GM12878 (cell line): ENCODE results near the gene DSTYK. TPM values are rescaled to one million over a fixed set of nuclear protein-coding genes. Genes with fewer than 3 reads are reported as not detected.

Source experiments
- ATAC-seq: fragments of 200-7000 bp; cut with Tn5 transposase; 3 replicates; pipeline ENCODE4 v1.9.1; 2020; ENCODE audit warnings: mild to moderate bottlenecking, moderate library complexity
- BruUV-seq: library from RNA; stranded (reverse); fragments of 400-500 nt; replicated peaks from 2 replicates; lab custom pipeline; 2021; lab: Mats Ljungman, UMichigan
- CTCF ChIA-PET: fragments of 300-600 bp; sonication (Branson Sonifier 250); formaldehyde crosslinking; extraction: SDS; loops from one replicate; lab custom pipeline; 2021; ENCODE audit warnings: inconsistent platforms; lab: Yijun Ruan, JAX
- POLR2A ChIA-PET: fragments of 350-600 bp; formaldehyde crosslinking; extraction: SDS; loops from one replicate; lab custom pipeline; 2021; ENCODE audit warnings: inconsistent platforms; lab: Charles Lee
- RAD21 ChIA-PET: fragments of 300-600 bp; sonication (Branson Sonifier 250); formaldehyde crosslinking; loops from one replicate; lab custom pipeline; 2023; ENCODE audit warnings: antibody characterized with exemption; ENCODE audit not compliant: unreplicated experiment; lab: Charles Lee
- SMC1A ChIA-PET: fragments of 300-600 bp; sonication (Branson Sonifier 250); formaldehyde crosslinking; loops from one replicate; lab custom pipeline; 2023; ENCODE audit not compliant: unreplicated experiment, uncharacterized antibody; lab: Charles Lee
- DNase-seq: peaks from one replicate; pipeline ENCODE4 v3.0.0-alpha.2; 2011; ENCODE audit warnings: low read depth, low spot score
- FAIRE-seq: peaks from 3 replicates; lab custom pipeline; 2011; peaks lifted over from hg19 to GRCh38; lab: Jason Lieb, UNC
- H2AFZ ChIP-seq: 2 replicates; pipeline ENCODE4 v1.6.0; 2011; ENCODE audit warnings: low read depth, low read length, control low read depth; ENCODE audit not compliant: control insufficient read depth
- H3K27ac ChIP-seq: 2 replicates; pipeline ENCODE4 v1.5.1; 2011; ENCODE audit warnings: control low read depth; ENCODE audit not compliant: control insufficient read depth, insufficient read depth
- H3K27me3 ChIP-seq, 2 experiments: replicated peaks in 1 of 2; 2 replicates each; pipeline versions ENCODE4 v1.6.0 to v1.6.1; 2011; ENCODE audit warnings: low read length in 1 of 2; ENCODE audit not compliant: control insufficient read depth in 2 of 2, insufficient read depth in 2 of 2
- H3K36me3 ChIP-seq, 2 experiments: 2 replicates each; pipeline ENCODE4 v1.5.1; 2011; ENCODE audit warnings: low read length in 1 of 2; ENCODE audit not compliant: control insufficient read depth in 2 of 2, insufficient read depth in 2 of 2
- H3K4me1 ChIP-seq: 2 replicates; pipeline ENCODE4 v1.6.1; 2011; ENCODE audit warnings: mild to moderate bottlenecking, low read length, moderate library complexity, mixed read lengths; ENCODE audit not compliant: control insufficient read depth, insufficient read depth
- H3K4me2 ChIP-seq: 2 replicates; pipeline ENCODE4 v1.6.0; 2011; ENCODE audit warnings: control low read depth; ENCODE audit not compliant: control insufficient read depth, insufficient read depth
- H3K4me3 ChIP-seq: fragments of 200-600 bp; sonication (generic); 2 replicates; pipeline ENCODE4 v1.5.1; 2016
- H3K79me2 ChIP-seq: 2 replicates; pipeline ENCODE4 v1.6.0; 2011; ENCODE audit warnings: low read length; ENCODE audit not compliant: control insufficient read depth, insufficient read depth
- H3K9ac ChIP-seq: 2 replicates; pipeline ENCODE4 v1.8.0; 2011; ENCODE audit warnings: low read length, control low read depth, mixed read lengths; ENCODE audit not compliant: control insufficient read depth, insufficient read depth
- H3K9me3 ChIP-seq: replicated peaks from 3 replicates; pipeline ENCODE4 v1.5.1; 2011; ENCODE audit warnings: mild to moderate bottlenecking, low read length; ENCODE audit not compliant: control insufficient read depth, insufficient read depth
- H4K20me1 ChIP-seq: 2 replicates; pipeline ENCODE4 v1.6.0; 2011; ENCODE audit not compliant: control insufficient read depth, insufficient read depth
- CBX3 ChIP-seq: fragments of 200-600 bp; sonication (generic); IDR thresholded peaks from 2 replicates; pipeline ENCODE4 v1.6.1; 2016; ENCODE audit warnings: low read depth, borderline replicate concordance
- EZH2 ChIP-seq: IDR thresholded peaks from 2 replicates; pipeline ENCODE4 v1.6.1; 2012; ENCODE audit warnings: low read depth, mild to moderate bottlenecking, control low read depth, inconsistent platforms, low read length, borderline replicate concordance; ENCODE audit not compliant: control insufficient read depth
- HDAC6 ChIP-seq: fragments of 200-600 bp; sonication (generic); IDR thresholded peaks from one replicate; pipeline ENCODE4 v1.8.0; 2017; ENCODE audit warnings: antibody characterized with exemption; ENCODE audit not compliant: unreplicated experiment
- IKZF1 ChIP-seq: fragments of 450-650 bp; conservative IDR thresholded peaks from 2 replicates; pipeline ENCODE4 v1.6.1; 2017; ENCODE audit warnings: antibody characterized with exemption, mild to moderate bottlenecking
- KAT2A ChIP-seq: conservative IDR thresholded peaks from 2 replicates; pipeline ENCODE4 v1.6.1; 2011; ENCODE audit warnings: low read depth, low read length; ENCODE audit not compliant: control insufficient read depth
- MXI1 ChIP-seq: fragments of 150-350 bp; IDR thresholded peaks from 2 replicates; pipeline ENCODE4 v1.6.1; 2011; ENCODE audit warnings: low read depth, mild to moderate bottlenecking, inconsistent platforms, low read length, improper control_type of control experiment
- NR2C1 ChIP-seq: fragments of 450-650 bp; IDR thresholded peaks from 2 replicates; pipeline ENCODE4 v1.6.1; 2017; ENCODE audit warnings: antibody characterized with exemption, mild to moderate bottlenecking, moderate library complexity
- NRF1 ChIP-seq: conservative IDR thresholded peaks from 2 replicates; pipeline ENCODE4 v1.6.1; 2011; ENCODE audit warnings: mild to moderate bottlenecking, low read depth, low read length, improper control_type of control experiment
- WGBS: methylation state at CpG from one replicate; pipeline ENCODE4 v1.1.6; 2016; ENCODE audit warnings: low lambda C conversion rate; ENCODE audit not compliant: insufficient replicate concordance, insufficient coverage; ENCODE audit errors: missing lambda C conversion rate; 5-methylcytosine and 5-hydroxymethylcytosine counted together
- in situ Hi-C: fragments of 300-500 bp; cut with MboI; formaldehyde crosslinking; loops from 9 replicates; pipeline ENCODE4 v1.14.3; 2018; ENCODE audit warnings: mixed read lengths
- intact Hi-C: fragments of 100-400 bp; cut with micrococcal nuclease; formaldehyde crosslinking; loops from one replicate; pipeline ENCODE4 v1.14.2; 2022; ENCODE audit not compliant: unreplicated experiment
- polyA plus RNA-seq, 11 experiments: library from polyadenylated mRNA; depleted of rRNA in 4 of 11; unstranded in 6 of 11; stranded (reverse) in 5 of 11; fragments of >200 nt; fragmentation: Nextera tagmentation in 4 of 11; fragmentation: Illumina TruSeq in 1 of 11; extraction: Ambion mirVana in 4 of 11; extraction: Trizol in 1 of 11; gene quantifications; 1 replicate in 1 of 11; 2 replicates in 10 of 11; pipeline versions ENCODE4 v1.2.1 to v1.2.3, GENCODE V29; 2011 to 2016; ENCODE audit warnings: inconsistent platforms in 2 of 11, missing spikeins in 2 of 11, low read depth in 1 of 11
- total RNA-seq, 4 experiments: library from RNA; depleted of rRNA in 3 of 4; stranded (reverse); fragments of >200 nt in 3 of 4; fragmentation: Illumina TruSeq in 1 of 4; extraction: Trizol in 1 of 4; gene quantifications; 2 replicates each; pipeline versions ENCODE4 v1.2.1 to v1.2.3, GENCODE V29; 2013 to 2021
- TF ChIP-seq, protein P1 (sequence below): fragments of 450-650 bp; conservative IDR thresholded peaks from 2 replicates; pipeline ENCODE4 v1.6.1; 2017; ENCODE audit warnings: mild to moderate bottlenecking, moderate library complexity
- TF ChIP-seq, protein P2 (sequence below): fragments of 450-650 bp; IDR thresholded peaks from 2 replicates; pipeline ENCODE4 v1.6.1; 2016; ENCODE audit warnings: mild to moderate bottlenecking
- TF ChIP-seq, protein P3 (sequence below): IDR thresholded peaks from 2 replicates; pipeline ENCODE4 v1.6.1; 2011; ENCODE audit warnings: borderline replicate concordance, low read depth, mild to moderate bottlenecking, moderate library complexity, low read length; ENCODE audit not compliant: insufficient read depth, poor library complexity, severe bottlenecking
- TF ChIP-seq, protein P4 (sequence below): IDR thresholded peaks from 2 replicates; pipeline ENCODE4 v1.6.1; 2012; ENCODE audit warnings: low read depth, low read length, improper control_type of control experiment

The DSTYK gene
- total and polyA plus RNA-seq, 10 of the 15 experiments (the other 5 are each of a cell fraction or from before 2014, with no cell fraction given), result 2.7 to 5.5 (median 3.6) TPM

DNA sequence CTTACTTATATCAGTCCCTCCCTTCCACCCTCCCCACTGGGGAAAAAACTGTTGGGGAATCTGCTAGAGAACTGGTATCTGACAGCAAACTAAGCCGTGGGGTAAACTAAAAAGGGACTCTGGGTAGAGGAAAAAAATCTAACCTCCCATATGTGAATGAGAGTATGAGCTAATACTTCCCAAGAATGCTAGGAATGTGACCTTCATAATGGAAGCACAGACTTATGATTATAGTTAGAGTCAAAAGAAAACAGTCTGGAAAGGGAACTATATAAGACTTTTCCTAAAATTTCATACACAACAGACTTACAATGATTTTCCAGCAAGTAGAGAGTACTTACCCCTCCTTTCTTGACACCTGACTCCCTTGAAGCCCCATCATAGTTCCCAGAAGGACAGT is 66.8 kb downstream of the DSTYK start:
- H3K79me2 ChIP-seq, result no peaks in the 10 kb centered on the region
- POLR2A ChIA-PET, result no interaction called here
- no peaks in the 10 kb centered on the region for H3K9me3 ChIP-seq
- H3K9ac ChIP-seq, result no peak overlapping the region
- H2AFZ ChIP-seq, result no peak overlapping the region
- no peak overlapping the region for H3K27ac ChIP-seq
- RAD21 ChIA-PET, result interaction anchor here (1.4 to 1.5 kb wide), 2 partner anchors 83 to 155 kb away, joined by 4 read pairs; no protein-coding TSS in a partner anchor
- CTCF ChIA-PET, result interaction anchor here (0.6 to 4.9 kb wide), 9 partner anchors 22 to 754 kb away, joined by 3 to 57 read pairs (median 7); no protein-coding TSS in a partner anchor
- ATAC-seq, result no peak
- no peak for DNase-seq
- FAIRE-seq, result no peak
- H3K4me3 ChIP-seq, result no peak overlapping the region
- intact Hi-C loops, result loop anchor here (5.0 kb wide), 1 partner anchor 113 kb away; no protein-coding TSS in a partner anchor
- TF ChIP-seq MXI1, result no peak
- TF ChIP-seq, protein P1, sequence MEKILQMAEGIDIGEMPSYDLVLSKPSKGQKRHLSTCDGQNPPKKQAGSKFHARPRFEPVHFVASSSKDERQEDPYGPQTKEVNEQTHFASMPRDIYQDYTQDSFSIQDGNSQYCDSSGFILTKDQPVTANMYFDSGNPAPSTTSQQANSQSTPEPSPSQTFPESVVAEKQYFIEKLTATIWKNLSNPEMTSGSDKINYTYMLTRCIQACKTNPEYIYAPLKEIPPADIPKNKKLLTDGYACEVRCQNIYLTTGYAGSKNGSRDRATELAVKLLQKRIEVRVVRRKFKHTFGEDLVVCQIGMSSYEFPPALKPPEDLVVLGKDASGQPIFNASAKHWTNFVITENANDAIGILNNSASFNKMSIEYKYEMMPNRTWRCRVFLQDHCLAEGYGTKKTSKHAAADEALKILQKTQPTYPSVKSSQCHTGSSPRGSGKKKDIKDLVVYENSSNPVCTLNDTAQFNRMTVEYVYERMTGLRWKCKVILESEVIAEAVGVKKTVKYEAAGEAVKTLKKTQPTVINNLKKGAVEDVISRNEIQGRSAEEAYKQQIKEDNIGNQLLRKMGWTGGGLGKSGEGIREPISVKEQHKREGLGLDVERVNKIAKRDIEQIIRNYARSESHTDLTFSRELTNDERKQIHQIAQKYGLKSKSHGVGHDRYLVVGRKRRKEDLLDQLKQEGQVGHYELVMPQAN, result no peak
- TF ChIP-seq, protein P2, sequence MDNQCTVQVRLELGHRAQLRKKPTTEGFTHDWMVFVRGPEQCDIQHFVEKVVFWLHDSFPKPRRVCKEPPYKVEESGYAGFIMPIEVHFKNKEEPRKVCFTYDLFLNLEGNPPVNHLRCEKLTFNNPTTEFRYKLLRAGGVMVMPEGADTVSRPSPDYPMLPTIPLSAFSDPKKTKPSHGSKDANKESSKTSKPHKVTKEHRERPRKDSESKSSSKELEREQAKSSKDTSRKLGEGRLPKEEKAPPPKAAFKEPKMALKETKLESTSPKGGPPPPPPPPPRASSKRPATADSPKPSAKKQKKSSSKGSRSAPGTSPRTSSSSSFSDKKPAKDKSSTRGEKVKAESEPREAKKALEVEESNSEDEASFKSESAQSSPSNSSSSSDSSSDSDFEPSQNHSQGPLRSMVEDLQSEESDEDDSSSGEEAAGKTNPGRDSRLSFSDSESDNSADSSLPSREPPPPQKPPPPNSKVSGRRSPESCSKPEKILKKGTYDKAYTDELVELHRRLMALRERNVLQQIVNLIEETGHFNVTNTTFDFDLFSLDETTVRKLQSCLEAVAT, result no peak
- no peak for TF ChIP-seq NR2C1
- TF ChIP-seq, protein P3, sequence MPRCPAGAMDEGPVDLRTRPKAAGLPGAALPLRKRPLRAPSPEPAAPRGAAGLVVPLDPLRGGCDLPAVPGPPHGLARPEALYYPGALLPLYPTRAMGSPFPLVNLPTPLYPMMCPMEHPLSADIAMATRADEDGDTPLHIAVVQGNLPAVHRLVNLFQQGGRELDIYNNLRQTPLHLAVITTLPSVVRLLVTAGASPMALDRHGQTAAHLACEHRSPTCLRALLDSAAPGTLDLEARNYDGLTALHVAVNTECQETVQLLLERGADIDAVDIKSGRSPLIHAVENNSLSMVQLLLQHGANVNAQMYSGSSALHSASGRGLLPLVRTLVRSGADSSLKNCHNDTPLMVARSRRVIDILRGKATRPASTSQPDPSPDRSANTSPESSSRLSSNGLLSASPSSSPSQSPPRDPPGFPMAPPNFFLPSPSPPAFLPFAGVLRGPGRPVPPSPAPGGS, result no peak
- TF ChIP-seq IKZF1, result no peak
- no peak for TF ChIP-seq HDAC6
- no peak for TF ChIP-seq CBX3
- no peak for TF ChIP-seq NRF1
- no peak for TF ChIP-seq KAT2A
- TF ChIP-seq, protein P4, sequence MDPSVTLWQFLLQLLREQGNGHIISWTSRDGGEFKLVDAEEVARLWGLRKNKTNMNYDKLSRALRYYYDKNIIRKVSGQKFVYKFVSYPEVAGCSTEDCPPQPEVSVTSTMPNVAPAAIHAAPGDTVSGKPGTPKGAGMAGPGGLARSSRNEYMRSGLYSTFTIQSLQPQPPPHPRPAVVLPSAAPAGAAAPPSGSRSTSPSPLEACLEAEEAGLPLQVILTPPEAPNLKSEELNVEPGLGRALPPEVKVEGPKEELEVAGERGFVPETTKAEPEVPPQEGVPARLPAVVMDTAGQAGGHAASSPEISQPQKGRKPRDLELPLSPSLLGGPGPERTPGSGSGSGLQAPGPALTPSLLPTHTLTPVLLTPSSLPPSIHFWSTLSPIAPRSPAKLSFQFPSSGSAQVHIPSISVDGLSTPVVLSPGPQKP, result no peak
- no peak for TF ChIP-seq EZH2
- TF ChIP-seq, all 136 proteins: peak for 0
- no TSS peak for BruUV-seq
- H4K20me1 ChIP-seq, result no peaks in the 10 kb centered on the region
- H3K27me3 ChIP-seq, result no peaks in the 10 kb centered on the region
- 0% methylated on average over 1 of the region's 1 CpG for WGBS
- no peaks in the 10 kb centered on the region for H3K36me3 ChIP-seq
- no peaks in the 10 kb centered on the region for H3K4me1 ChIP-seq
- in situ Hi-C loops, result loop anchor here (5.0 kb wide), 1 partner anchor 167 kb away; no protein-coding TSS in a partner anchor
- SMC1A ChIA-PET, result interaction anchor here (0.7 to 5.2 kb wide), 7 partner anchors 9 to 180 kb away, joined by 3 to 25 read pairs (median 4); partner anchors contain the start of gene TMCC2
- H3K4me2 ChIP-seq, result no peak overlapping the region
